Lung (tissue), 12 donors: ENCODE data around the gene SPRR2F. TPM values are rescaled to one million over a fixed set of nuclear protein-coding genes. Genes with fewer than 3 reads are reported as not detected.

Source experiments
- ATAC-seq: fragments of 200-7000 bp; cut with Tn5 transposase; one replicate; pipeline ENCODE4 v1.9.1; 2020; ENCODE audit warnings: moderate number of reproducible peaks; ENCODE audit not compliant: insufficient read depth, low FRiP score
- DNase-seq, 3 donors: peaks; one replicate each; pipeline ENCODE4 v3.0.0-alpha.2; 2013 to 2017
- H3K27ac ChIP-seq, 2 donors: one replicate each; pipeline ENCODE4 v1.5.1; 2013; ENCODE audit warnings: mild to moderate bottlenecking in 2 of 2, moderate library complexity in 2 of 2, control low read depth in 1 of 2, inconsistent platforms in 1 of 2, low read depth in 1 of 2, low read length in 1 of 2
- H3K27me3 ChIP-seq, 3 donors: one replicate each; pipeline ENCODE4 v1.5.1; 2013; ENCODE audit warnings: low read length in 2 of 3; ENCODE audit not compliant: control insufficient read depth in 3 of 3, insufficient read depth in 3 of 3
- H3K36me3 ChIP-seq, 4 donors: one replicate each; pipeline ENCODE4 v1.5.1; 2013; ENCODE audit warnings: low read length in 4 of 4, mild to moderate bottlenecking in 1 of 4, moderate library complexity in 1 of 4; ENCODE audit not compliant: control insufficient read depth in 4 of 4, insufficient read depth in 4 of 4
- H3K4me1 ChIP-seq, 5 donors: one replicate each; pipeline ENCODE4 v1.5.1; 2013; ENCODE audit warnings: low read length in 5 of 5, mild to moderate bottlenecking in 2 of 5, moderate library complexity in 1 of 5; ENCODE audit not compliant: control insufficient read depth in 5 of 5, insufficient read depth in 5 of 5
- H3K4me3 ChIP-seq: one replicate; pipeline ENCODE4 v1.5.1; 2013; ENCODE audit warnings: mild to moderate bottlenecking, control low read depth, moderate library complexity
- H3K9ac ChIP-seq, 2 donors: one replicate each; pipeline ENCODE4 v1.5.1; 2013; ENCODE audit warnings: low read length in 2 of 2, control low read depth in 1 of 2; ENCODE audit not compliant: insufficient read depth in 1 of 2
- H3K9me3 ChIP-seq, 4 donors: one replicate each; pipeline ENCODE4 v1.5.1; 2013; ENCODE audit warnings: low read length in 3 of 4, mild to moderate bottlenecking in 1 of 4, moderate library complexity in 1 of 4; ENCODE audit not compliant: control insufficient read depth in 4 of 4, insufficient read depth in 3 of 4
- CTCF ChIP-seq: IDR thresholded peaks from 2 replicates; pipeline ENCODE4 v1.5.1; 2012; ENCODE audit warnings: mild to moderate bottlenecking; ENCODE audit errors: control extremely low read depth, extremely low read depth
- WGBS, 2 donors: extraction: QIAGEN DNeasy Blood & Tissue Kit; methylation state at CpG; one replicate each; pipeline ENCODE4 v1.1.7; 2013; 5-methylcytosine and 5-hydroxymethylcytosine counted together
- polyA plus RNA-seq, 2 donors: library from polyadenylated mRNA; stranded (reverse); fragments of 200-250 nt; gene quantifications; one replicate each; pipeline ENCODE4 v1.2.1, GENCODE V29; 2013
- total RNA-seq, 2 donors: library from RNA; depleted of rRNA in 1 of 2; stranded (reverse); fragments of >200 nt in 1 of 2; gene quantifications; one replicate each; pipeline ENCODE4 v1.2.1, GENCODE V29; 2014 to 2021
- donor health status: control.
- donor health status: control.
- donor health status: Bipolar disorder and iron deficiency.
- donor health status: healthy.
- donor health status: DM: yes; HTN: yes; CAD: no.

SPRR2F gene
- total and polyA plus RNA-seq, 4 donors = 0.73 TPM; not detected in 3

GRCh38 chr1:153099461-153100045, 13.8 kb downstream of the SPRR2F start:
- ATAC-seq = no peak
- no peaks in the 10 kb centered on the region for H3K4me1 ChIP-seq
- no peaks in the 10 kb centered on the region for H3K9me3 ChIP-seq
- H3K27ac ChIP-seq = no peak overlapping the region
- H3K36me3 ChIP-seq = no peaks in the 10 kb centered on the region
- TF ChIP-seq CTCF = no peak
- 92 to 93% methylated on average over 9 of the region's 9 CpGs for WGBS, 2 donors
- H3K27me3 ChIP-seq = no peaks in the 10 kb centered on the region
- no peak for DNase-seq
- H3K4me3 ChIP-seq = no peak overlapping the region
- no peak overlapping the region for H3K9ac ChIP-seq

- DNase-seq (no peak), ATAC-seq (no peak)
- H3K27me3 ChIP-seq = no peaks in the 10 kb centered on the region
- no peak for TF ChIP-seq CTCF
- no peaks in the 10 kb centered on the region for H3K36me3 ChIP-seq
- no peaks in the 10 kb centered on the region for H3K4me1 ChIP-seq
- no peak overlapping the region for H3K9ac ChIP-seq
- H3K9me3 ChIP-seq = no peaks in the 10 kb centered on the region
- no peak overlapping the region for H3K4me3 ChIP-seq
- H3K27ac ChIP-seq = no peak overlapping the region
These were observed 17.6 kb downstream of the SPRR2F start for GRCh38 chr1:153095764-153096163.

GRCh38 chr1:153094426-153094825, 18.9 kb downstream of the SPRR2F start, which contains the start of gene SPRR2E:
SPRR2E (minus strand) TSS chr1:153094526; CDS start chr1:153093751, 775 bp downstream.
- H3K36me3 ChIP-seq = no peaks in the 10 kb centered on the region
- no peaks in the 10 kb centered on the region for H3K4me1 ChIP-seq
- no peak within 1 kb of the TSS for H3K4me3 ChIP-seq
- no peak for TF ChIP-seq CTCF
- no peak for ATAC-seq
- H3K27me3 ChIP-seq = no peaks in the 10 kb centered on the region
- DNase-seq = no peak
- no peak within 1 kb of the TSS for H3K9ac ChIP-seq
- no peak within 1 kb of the TSS for H3K27ac ChIP-seq
- H3K9me3 ChIP-seq = no peaks in the 10 kb centered on the region

- H3K9me3 ChIP-seq = peaks cover 0 to 4% (median 0%) of the 10 kb centered on the region in 4 donors
- H3K4me1 ChIP-seq = no peaks in the 10 kb centered on the region
- H3K9ac ChIP-seq = no peak overlapping the region
- WGBS, 2 donors = 93 to 96% methylated on average over 1 of the region's 1 CpG
- H3K4me3 ChIP-seq = no peak overlapping the region
- no peak overlapping the region for H3K27ac ChIP-seq
- no peak for DNase-seq
- no peak for TF ChIP-seq CTCF
- no peak for ATAC-seq
- H3K36me3 ChIP-seq = no peaks in the 10 kb centered on the region
- H3K27me3 ChIP-seq = no peaks in the 10 kb centered on the region
These were observed 25.7 kb downstream of the SPRR2F start for GRCh38 chr1:153087652-153088051.
